ENCODE data around the gene NDUFAB1.
"Not testable (repeated sequence)": the region's sequence is repeated elsewhere in the genome, so short reads cannot be mapped to it uniquely, and the experiment has no call there.

DNA sequence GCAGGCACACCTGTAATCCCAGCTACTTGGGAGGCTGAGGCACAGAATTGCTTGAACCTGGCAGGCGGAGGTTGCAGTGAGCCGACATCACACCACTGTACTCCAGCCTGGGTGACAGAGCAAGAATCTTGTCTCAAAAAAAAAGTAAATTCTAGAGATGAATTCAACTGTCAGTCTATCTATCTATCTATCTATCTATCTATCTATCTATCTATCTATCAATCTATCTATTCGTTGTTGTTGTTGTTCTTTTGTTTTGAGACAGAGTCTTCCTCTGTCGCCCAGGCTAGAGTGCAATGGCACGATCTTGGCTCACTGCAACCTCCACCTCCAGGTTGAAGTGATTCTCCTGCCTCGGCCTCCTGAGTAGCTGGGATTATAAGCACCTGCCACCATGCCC is 14.8 kb upstream of the NDUFAB1 start:
- TF ChIP-seq, protein P1, sequence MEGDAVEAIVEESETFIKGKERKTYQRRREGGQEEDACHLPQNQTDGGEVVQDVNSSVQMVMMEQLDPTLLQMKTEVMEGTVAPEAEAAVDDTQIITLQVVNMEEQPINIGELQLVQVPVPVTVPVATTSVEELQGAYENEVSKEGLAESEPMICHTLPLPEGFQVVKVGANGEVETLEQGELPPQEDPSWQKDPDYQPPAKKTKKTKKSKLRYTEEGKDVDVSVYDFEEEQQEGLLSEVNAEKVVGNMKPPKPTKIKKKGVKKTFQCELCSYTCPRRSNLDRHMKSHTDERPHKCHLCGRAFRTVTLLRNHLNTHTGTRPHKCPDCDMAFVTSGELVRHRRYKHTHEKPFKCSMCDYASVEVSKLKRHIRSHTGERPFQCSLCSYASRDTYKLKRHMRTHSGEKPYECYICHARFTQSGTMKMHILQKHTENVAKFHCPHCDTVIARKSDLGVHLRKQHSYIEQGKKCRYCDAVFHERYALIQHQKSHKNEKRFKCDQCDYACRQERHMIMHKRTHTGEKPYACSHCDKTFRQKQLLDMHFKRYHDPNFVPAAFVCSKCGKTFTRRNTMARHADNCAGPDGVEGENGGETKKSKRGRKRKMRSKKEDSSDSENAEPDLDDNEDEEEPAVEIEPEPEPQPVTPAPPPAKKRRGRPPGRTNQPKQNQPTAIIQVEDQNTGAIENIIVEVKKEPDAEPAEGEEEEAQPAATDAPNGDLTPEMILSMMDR (IDR thresholded peaks at IDR 0.05), result not testable (repeated sequence)
- not testable (repeated sequence) for TF ChIP-seq POLR2A (IDR thresholded peaks at IDR 0.05)
